Measurements from ENCODE around the gene RAB40C.
"Not testable (repeated sequence)": the region's sequence is repeated elsewhere in the genome, so short reads cannot be mapped to it uniquely, and the experiment has no call there.

The RAB40C gene

GRCh38 chr16:593807-594206 lies 3.9 kb downstream of the RAB40C start:
- H3K27ac ChIP-seq (ENCODE audit: low read depth, low read length): no peak overlapping the region
- H3K4me3 ChIP-seq (ENCODE audit: low read length): no peak overlapping the region
- H3K4me2 ChIP-seq (ENCODE audit: low read length): no peak overlapping the region
- no peaks in the 10 kb centered on the region for H3K27me3 ChIP-seq (ENCODE audit: insufficient read depth, low read length, poor library complexity)
- no peak overlapping the region for H3K18ac ChIP-seq (ENCODE audit: low read length)
- H2BK120ac ChIP-seq (ENCODE audit: low read depth, low read length): no peak overlapping the region
- H3K79me2 ChIP-seq (ENCODE audit: control insufficient read depth, insufficient read depth, low read length): peaks cover 8% of the 10 kb centered on the region
- DNase-seq: no peak
- no peak overlapping the region for H4K8ac ChIP-seq (ENCODE audit: low read depth, low read length)
- no peak overlapping the region for H4K5ac ChIP-seq (ENCODE audit: low read length)
- H3K4ac ChIP-seq (ENCODE audit: low read depth, low read length): no peak overlapping the region
- no CpG with 5 or more reads among the region's 16 CpGs for WGBS (ENCODE audit: extremely low coverage, insufficient coverage, low lambda C conversion rate)
- no peak overlapping the region for H3K9ac ChIP-seq (ENCODE audit: low read length)
- H2BK5ac ChIP-seq (ENCODE audit: low read length): no peak overlapping the region
- peaks cover 3% of the 10 kb centered on the region for H3K4me1 ChIP-seq (ENCODE audit: control insufficient read depth, low read depth, low read length)
- peaks cover 21% of the 10 kb centered on the region for H3K79me1 ChIP-seq (ENCODE audit: low read length)
- H3K36me3 ChIP-seq (ENCODE audit: control insufficient read depth, insufficient read depth, low read length): no peaks in the 10 kb centered on the region
- no peak overlapping the region for H2BK15ac ChIP-seq (replicated peaks; ENCODE audit: low read depth)
- no peak overlapping the region for H3K56ac ChIP-seq (ENCODE audit: low read length)
- H3K23ac ChIP-seq (ENCODE audit: low read length): no peak overlapping the region
- no peak overlapping the region for H2AK5ac ChIP-seq (ENCODE audit: low read length)

DNA sequence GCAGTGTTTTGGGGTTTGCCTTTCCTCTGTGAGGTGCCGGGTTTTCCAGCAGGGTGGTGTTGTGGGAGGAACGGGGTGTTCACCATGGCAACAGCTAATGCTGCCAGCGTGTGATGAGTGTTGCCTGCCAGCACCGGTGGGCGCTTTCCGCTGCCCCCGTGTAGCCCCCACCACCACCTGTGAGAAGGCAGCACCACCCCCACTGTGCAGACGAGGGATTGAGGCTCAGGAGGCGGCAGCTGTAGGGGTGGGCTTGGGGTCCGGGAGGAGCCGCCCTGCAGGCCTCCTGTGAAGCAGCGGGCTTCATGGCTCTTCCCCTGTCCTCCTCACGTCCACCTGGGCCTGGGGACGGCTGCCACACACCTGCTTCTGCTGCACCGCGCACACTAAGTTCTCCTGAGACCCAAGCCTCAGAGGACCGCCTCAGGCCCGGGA lies 5.2 kb downstream of the RAB40C start:
- Histone ChIP-seq H3K36me3 (ENCODE audit: control insufficient read depth, insufficient read depth, low read length) (no peaks in the 10 kb centered on the region), H3K23ac (ENCODE audit: low read length) (no peak overlapping the region), H2AK5ac (ENCODE audit: low read length) (no peak overlapping the region), H3K27ac (ENCODE audit: low read depth, low read length) (no peak overlapping the region), H3K4ac (ENCODE audit: low read depth, low read length) (no peak overlapping the region), H4K5ac (ENCODE audit: low read length) (no peak overlapping the region), H3K4me3 (ENCODE audit: low read length) (no peak overlapping the region), H2BK120ac (ENCODE audit: low read depth, low read length) (no peak overlapping the region), H3K4me2 (ENCODE audit: low read length) (no peak overlapping the region), H3K27me3 (ENCODE audit: insufficient read depth, low read length, poor library complexity) (no peaks in the 10 kb centered on the region), H2BK15ac (replicated peaks; ENCODE audit: low read depth) (no peak overlapping the region), H3K79me2 (ENCODE audit: control insufficient read depth, insufficient read depth, low read length) (peaks cover 8% of the 10 kb centered on the region), H3K79me1 (ENCODE audit: low read length) (peaks cover 21% of the 10 kb centered on the region), H2BK5ac (ENCODE audit: low read length) (no peak overlapping the region), H4K8ac (ENCODE audit: low read depth, low read length) (no peak overlapping the region), H3K56ac (ENCODE audit: low read length) (no peak overlapping the region), H3K4me1 (ENCODE audit: control insufficient read depth, low read depth, low read length) (peaks cover 3% of the 10 kb centered on the region), H3K18ac (ENCODE audit: low read length) (no peak overlapping the region), H3K9ac (ENCODE audit: low read length) (no peak overlapping the region)
- WGBS (ENCODE audit: extremely low coverage, insufficient coverage, low lambda C conversion rate): no CpG with 5 or more reads among the region's 18 CpGs
- DNase-seq: no peak

- Histone ChIP-seq H3K23ac (ENCODE audit: low read length) (no peak overlapping the region), H3K4me2 (ENCODE audit: low read length) (no peak overlapping the region), H2BK5ac (ENCODE audit: low read length) (no peak overlapping the region), H2BK120ac (ENCODE audit: low read depth, low read length) (no peak overlapping the region), H4K8ac (ENCODE audit: low read depth, low read length) (no peak overlapping the region), H3K18ac (ENCODE audit: low read length) (no peak overlapping the region), H3K4ac (ENCODE audit: low read depth, low read length) (no peak overlapping the region), H3K56ac (ENCODE audit: low read length) (no peak overlapping the region), H3K36me3 (ENCODE audit: control insufficient read depth, insufficient read depth, low read length) (no peaks in the 10 kb centered on the region), H3K79me2 (ENCODE audit: control insufficient read depth, insufficient read depth, low read length) (peaks cover 1% of the 10 kb centered on the region), H4K5ac (ENCODE audit: low read length) (no peak overlapping the region), H3K79me1 (ENCODE audit: low read length) (peaks cover 12% of the 10 kb centered on the region), H3K4me3 (ENCODE audit: low read length) (no peak overlapping the region), H3K4me1 (ENCODE audit: control insufficient read depth, low read depth, low read length) (no peaks in the 10 kb centered on the region), H3K9ac (ENCODE audit: low read length) (no peak overlapping the region), H3K27ac (ENCODE audit: low read depth, low read length) (no peak overlapping the region), H2AK5ac (ENCODE audit: low read length) (no peak overlapping the region), H2BK15ac (replicated peaks; ENCODE audit: low read depth) (no peak overlapping the region), H3K27me3 (ENCODE audit: insufficient read depth, low read length, poor library complexity) (no peaks in the 10 kb centered on the region)
- no CpG with 5 or more reads among the region's 34 CpGs for WGBS (ENCODE audit: extremely low coverage, insufficient coverage, low lambda C conversion rate)
- DNase-seq: no peak
Observed at GRCh38 chr16:595942-596735, 6.3 kb downstream of the RAB40C start.

- no peaks in the 10 kb centered on the region for H3K27me3 ChIP-seq (ENCODE audit: insufficient read depth, low read length, poor library complexity)
- no peak overlapping the region for H4K5ac ChIP-seq (ENCODE audit: low read length)
- H3K79me2 ChIP-seq (ENCODE audit: control insufficient read depth, insufficient read depth, low read length): no peaks in the 10 kb centered on the region
- no peak overlapping the region for H2BK120ac ChIP-seq (ENCODE audit: low read depth, low read length)
- H3K36me3 ChIP-seq (ENCODE audit: control insufficient read depth, insufficient read depth, low read length): no peaks in the 10 kb centered on the region
- H3K4me1 ChIP-seq (ENCODE audit: control insufficient read depth, low read depth, low read length): no peaks in the 10 kb centered on the region
- H2BK15ac ChIP-seq (replicated peaks; ENCODE audit: low read depth): no peak overlapping the region
- no peak overlapping the region for H3K4ac ChIP-seq (ENCODE audit: low read depth, low read length)
- no peak overlapping the region for H4K8ac ChIP-seq (ENCODE audit: low read depth, low read length)
- no peak overlapping the region for H3K4me2 ChIP-seq (ENCODE audit: low read length)
- no peak overlapping the region for H3K56ac ChIP-seq (ENCODE audit: low read length)
- no peak overlapping the region for H3K9ac ChIP-seq (ENCODE audit: low read length)
- no peak for DNase-seq
- H3K18ac ChIP-seq (ENCODE audit: low read length): no peak overlapping the region
- no peak overlapping the region for H3K4me3 ChIP-seq (ENCODE audit: low read length)
- no CpG with 5 or more reads among the region's 12 CpGs for WGBS (ENCODE audit: extremely low coverage, insufficient coverage, low lambda C conversion rate)
- H2AK5ac ChIP-seq (ENCODE audit: low read length): no peak overlapping the region
- peaks cover 11% of the 10 kb centered on the region for H3K79me1 ChIP-seq (ENCODE audit: low read length)
- H3K27ac ChIP-seq (ENCODE audit: low read depth, low read length): no peak overlapping the region
- H2BK5ac ChIP-seq (ENCODE audit: low read length): no peak overlapping the region
- no peak overlapping the region for H3K23ac ChIP-seq (ENCODE audit: low read length)
Observed at GRCh38 chr16:596736-597060, 6.8 kb downstream of the RAB40C start.

- WGBS (ENCODE audit: extremely low coverage, insufficient coverage, low lambda C conversion rate): no CpG with 5 or more reads among the region's 7 CpGs
- H3K9ac ChIP-seq (ENCODE audit: low read length); H2AK5ac ChIP-seq (ENCODE audit: low read length); H3K79me1 ChIP-seq (ENCODE audit: low read length); H4K5ac ChIP-seq (ENCODE audit: low read length); H3K4me2 ChIP-seq (ENCODE audit: low read length); H3K27ac ChIP-seq (ENCODE audit: low read depth, low read length); H3K27me3 ChIP-seq (ENCODE audit: insufficient read depth, low read length, poor library complexity); H2BK15ac ChIP-seq (replicated peaks; ENCODE audit: low read depth); H3K4me3 ChIP-seq (ENCODE audit: low read length); H3K36me3 ChIP-seq (ENCODE audit: control insufficient read depth, insufficient read depth, low read length); H2BK120ac ChIP-seq (ENCODE audit: low read depth, low read length); H3K79me2 ChIP-seq (ENCODE audit: control insufficient read depth, insufficient read depth, low read length); DNase-seq; H2BK5ac ChIP-seq (ENCODE audit: low read length); H4K8ac ChIP-seq (ENCODE audit: low read depth, low read length); H3K56ac ChIP-seq (ENCODE audit: low read length); H3K23ac ChIP-seq (ENCODE audit: low read length); H3K4ac ChIP-seq (ENCODE audit: low read depth, low read length); H3K4me1 ChIP-seq (ENCODE audit: control insufficient read depth, low read depth, low read length); H3K18ac ChIP-seq (ENCODE audit: low read length): not testable (repeated sequence)
Observed at GRCh38 chr16:597655-598054, 7.8 kb downstream of the RAB40C start.

Measured in mesendoderm (in vitro differentiated cells).